Measurements from ENCODE around the gene VGLL4. TPM values are rescaled to one million over a fixed set of nuclear protein-coding genes. Genes with fewer than 3 reads are reported as not detected.

The VGLL4 gene
- polyA plus RNA-seq, 1 donor from 2014 or later, result 113 TPM

- Histone ChIP-seq H3K27ac (ENCODE audit: low read length) (no peak overlapping the region), H4K20me1 (ENCODE audit: insufficient read depth) (no peaks in the 10 kb centered on the region), H2AFZ (ENCODE audit: low read depth, low read length) (no peak overlapping the region), H3K9ac (ENCODE audit: low read length) (no peak overlapping the region), H3K79me2 (replicated peaks; ENCODE audit: insufficient read depth, low read length) (no peaks in the 10 kb centered on the region), H3K4me3 (ENCODE audit: low read length) (no peak overlapping the region), H3K9me3 (ENCODE audit: low read length) (no peaks in the 10 kb centered on the region), H3K36me3 (ENCODE audit: insufficient read depth, low read length) (no peaks in the 10 kb centered on the region), H3K27me3 (ENCODE audit: insufficient read depth, low read depth, low read length) (no peaks in the 10 kb centered on the region), H3F3A (ENCODE audit: insufficient read depth, low read length, poor library complexity, severe bottlenecking) (no peaks in the 10 kb centered on the region), H3K9me2 (ENCODE audit: insufficient read depth, low read length) (no peaks in the 10 kb centered on the region), H3K4me2 (ENCODE audit: low read length) (no peak overlapping the region)
- TF ChIP-seq POLR2AphosphoS5 (IDR thresholded peaks at IDR 0.05), result no peak
- no peak for TF ChIP-seq MXI1 (conservative IDR thresholded peaks at IDR 0.05; ENCODE audit: poor library complexity, severe bottlenecking)
- no peak for TF ChIP-seq CTCF (IDR thresholded peaks at IDR 0.05; ENCODE audit: poor library complexity, severe bottlenecking)
- TF ChIP-seq SMC3 (conservative IDR thresholded peaks at IDR 0.05; ENCODE audit: poor library complexity), result no peak
- TF ChIP-seq EP300 (conservative IDR thresholded peaks at IDR 0.05; ENCODE audit: poor library complexity, severe bottlenecking), result no peak
- TF ChIP-seq TAF1 (IDR thresholded peaks at IDR 0.05; ENCODE audit: low read depth), result no peak
- no peak for TF ChIP-seq REST (IDR thresholded peaks at IDR 0.05; ENCODE audit: borderline replicate concordance)
- no peak for TF ChIP-seq EZH2 (IDR thresholded peaks at IDR 0.05; ENCODE audit: borderline replicate concordance, insufficient read depth, low read length, poor library complexity, severe bottlenecking)
- no peak for TF ChIP-seq RAD21 (conservative IDR thresholded peaks at IDR 0.05)
Measured at GRCh38 chr3:11691767-11692531, 48.2 kb upstream of the VGLL4 start.

- H3F3A ChIP-seq (ENCODE audit: insufficient read depth, low read length, poor library complexity, severe bottlenecking), result no peaks in the 10 kb centered on the region
- TF ChIP-seq EZH2 (IDR thresholded peaks at IDR 0.05; ENCODE audit: borderline replicate concordance, insufficient read depth, low read length, poor library complexity, severe bottlenecking), result no peak
- no peak for TF ChIP-seq TAF1 (IDR thresholded peaks at IDR 0.05; ENCODE audit: low read depth)
- no peak for TF ChIP-seq EP300 (conservative IDR thresholded peaks at IDR 0.05; ENCODE audit: poor library complexity, severe bottlenecking)
- TF ChIP-seq SMC3 (conservative IDR thresholded peaks at IDR 0.05; ENCODE audit: poor library complexity), result no peak
- no peak for TF ChIP-seq CTCF (IDR thresholded peaks at IDR 0.05; ENCODE audit: poor library complexity, severe bottlenecking)
- no peak overlapping the region for H3K4me2 ChIP-seq (ENCODE audit: low read length)
Measured at GRCh38 chr3:11690863-11691766, 47.4 kb upstream of the VGLL4 start.

More at GRCh38 chr3:11690863-11691766, 47.4 kb upstream of the VGLL4 start:
- no peaks in the 10 kb centered on the region for H3K79me2 ChIP-seq (replicated peaks; ENCODE audit: insufficient read depth, low read length)
- no peak overlapping the region for H3K9ac ChIP-seq (ENCODE audit: low read length)
- no peaks in the 10 kb centered on the region for H3K9me3 ChIP-seq (ENCODE audit: low read length)
- no peaks in the 10 kb centered on the region for H3K9me2 ChIP-seq (ENCODE audit: insufficient read depth, low read length)
- H3K27ac ChIP-seq (ENCODE audit: low read length), result no peak overlapping the region
- H3K36me3 ChIP-seq (ENCODE audit: insufficient read depth, low read length), result no peaks in the 10 kb centered on the region
- no peaks in the 10 kb centered on the region for H4K20me1 ChIP-seq (ENCODE audit: insufficient read depth)
- H3K27me3 ChIP-seq (ENCODE audit: insufficient read depth, low read depth, low read length), result no peaks in the 10 kb centered on the region
- no peak overlapping the region for H3K4me3 ChIP-seq (ENCODE audit: low read length)
- no peak overlapping the region for H2AFZ ChIP-seq (ENCODE audit: low read depth, low read length)
